CD4-positive, alpha-beta T cell (primary cell): Measurements from ENCODE around the gene MICAL2. TPM values are rescaled to one million over a fixed set of nuclear protein-coding genes. Genes with fewer than 3 reads are reported as not detected.

Experiments used
- ATAC-seq: fragments of 200-7000 bp; cut with Tn5 transposase; one replicate; pipeline ENCODE4 v1.10.0; 2022; ENCODE audit warnings: mild to moderate bottlenecking; ENCODE audit not compliant: poor library complexity
- CTCF ChIA-PET: fragments of 350-600 bp; sonication (Branson Sonifier 250); formaldehyde crosslinking; loops from one replicate; lab custom pipeline; 2021; ENCODE audit warnings: antibody characterized with exemption, inconsistent platforms; lab: Charles Lee
- POLR2A ChIA-PET: fragments of 350-600 bp; sonication (Branson Sonifier 250); formaldehyde crosslinking; loops from one replicate; lab custom pipeline; 2021; ENCODE audit warnings: antibody characterized with exemption, inconsistent platforms; lab: Charles Lee
- DNase-seq, 14 experiments: peaks; one replicate each; pipeline ENCODE4 v3.0.0-alpha.2; 2013 to 2020; ENCODE audit warnings: mixed read lengths in 2 of 14
- H3K27ac ChIP-seq, 2 donors: one replicate each; pipeline versions ENCODE4 v1.5.1 to v1.7.0; 2013; ENCODE audit warnings: low read length in 2 of 2, low read depth in 1 of 2, mild to moderate bottlenecking in 1 of 2
- H3K27me3 ChIP-seq, 2 experiments: 1 replicate in 1 of 2; 2 replicates in 1 of 2; pipeline versions ENCODE4 v1.6.1 to v1.7.0; 2013; ENCODE audit warnings: low read length in 2 of 2, control low read depth in 1 of 2, mild to moderate bottlenecking in 1 of 2, moderate library complexity in 1 of 2; ENCODE audit not compliant: insufficient read depth in 2 of 2, control insufficient read depth in 1 of 2
- H3K36me3 ChIP-seq: one replicate; pipeline ENCODE4 v1.6.1; 2013; ENCODE audit warnings: low read length, control low read depth; ENCODE audit not compliant: insufficient read depth
- H3K4me1 ChIP-seq: one replicate; pipeline ENCODE4 v1.6.1; 2013; ENCODE audit warnings: low read length, control low read depth; ENCODE audit not compliant: insufficient read depth
- H3K4me3 ChIP-seq: one replicate; pipeline ENCODE4 v1.5.1; 2013; ENCODE audit warnings: mild to moderate bottlenecking, low read length, moderate library complexity
- H3K9me3 ChIP-seq, 2 experiments: 1 replicate in 1 of 2; 2 replicates in 1 of 2; pipeline versions ENCODE4 v1.6.1 to v1.7.0; 2013; ENCODE audit warnings: low read length in 2 of 2, mild to moderate bottlenecking in 2 of 2, control low read depth in 1 of 2, moderate library complexity in 1 of 2; ENCODE audit not compliant: control insufficient read depth in 1 of 2, insufficient read depth in 1 of 2
- H3K27ac Mint-ChIP-seq: one replicate; pipeline ENCODE4 v1.8.0; 2020; ENCODE audit warnings: mixed read lengths
- H3K27me3 Mint-ChIP-seq: one replicate; pipeline ENCODE4 v1.8.0; 2021; ENCODE audit warnings: mixed read lengths
- H3K36me3 Mint-ChIP-seq: one replicate; pipeline ENCODE4 v1.8.0; 2021; ENCODE audit warnings: low read depth, mixed read lengths
- H3K4me1 Mint-ChIP-seq: one replicate; pipeline ENCODE4 v1.8.0; 2021; ENCODE audit warnings: low read depth, mixed read lengths
- H3K4me3 Mint-ChIP-seq: one replicate; pipeline ENCODE4 v1.8.0; 2020; ENCODE audit warnings: mild to moderate bottlenecking, mixed read lengths
- H3K9me3 Mint-ChIP-seq: one replicate; pipeline ENCODE4 v1.8.0; 2020; ENCODE audit warnings: mixed read lengths
- intact Hi-C, 2 experiments: fragments of 100-400 bp; cut with DNase I in 1 of 2; cut with micrococcal nuclease in 1 of 2; formaldehyde crosslinking; loops; one replicate each; pipeline versions ENCODE4 v1.15.1 to v1.9.0; 2023 to 2025; cut with DNase I, micrococcal nuclease
- total RNA-seq, 174 experiments: library from RNA in 2 of 174; stranded (reverse) in 2 of 174; gene quantifications; one replicate each; pipeline ENCODE4 v1.2.3 and lab custom pipeline; 2021 to 2026
- TF ChIP-seq, protein P1 (sequence below): fragments of 200-600 bp; IDR thresholded peaks from one replicate; pipeline ENCODE4 v1.8.0; 2022; ENCODE audit warnings: antibody characterized with exemption, mild to moderate bottlenecking

Gene MICAL2
- total RNA-seq, 2 experiments from 2014 or later = 12.8 to 14.1 TPM

DNA sequence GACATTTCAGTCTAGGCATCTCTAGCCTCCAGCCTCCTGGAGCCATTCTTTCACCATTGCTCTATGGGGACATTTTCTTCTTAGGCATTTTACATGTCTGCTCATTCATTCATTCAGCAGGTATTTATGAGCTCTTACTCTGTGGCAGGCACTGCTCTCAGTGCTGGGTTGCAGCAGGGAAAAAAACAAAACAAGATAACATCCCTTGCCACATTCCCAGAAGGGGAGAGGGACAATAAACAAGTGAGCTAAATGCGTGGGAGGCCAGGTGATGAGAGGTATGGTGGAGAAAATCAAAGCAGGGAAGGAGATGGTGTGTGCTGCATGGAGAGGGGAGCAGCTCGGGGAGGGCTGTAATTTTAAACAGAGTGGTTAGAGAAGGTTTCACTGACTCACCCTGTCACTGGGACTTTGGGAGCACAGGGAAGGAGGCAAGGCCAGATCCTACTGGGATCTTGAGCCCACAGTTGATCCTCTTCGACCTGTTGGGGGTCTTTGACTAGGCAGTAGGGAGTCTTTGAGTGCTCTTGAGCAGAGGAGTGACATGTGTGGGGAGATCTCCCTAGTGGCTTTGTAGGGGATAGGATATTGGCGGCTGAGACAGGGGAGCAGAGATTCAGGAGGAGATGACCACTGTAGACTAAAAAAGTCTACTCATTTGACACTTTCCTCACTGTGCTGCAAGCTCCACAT is 17.0 kb downstream of the MICAL2 start:
- H3K27me3 ChIP-seq = no peaks in the 10 kb centered on the region
- no peaks in the 10 kb centered on the region for H3K36me3 Mint-ChIP-seq
- no peak overlapping the region for H3K27ac Mint-ChIP-seq

DNA sequence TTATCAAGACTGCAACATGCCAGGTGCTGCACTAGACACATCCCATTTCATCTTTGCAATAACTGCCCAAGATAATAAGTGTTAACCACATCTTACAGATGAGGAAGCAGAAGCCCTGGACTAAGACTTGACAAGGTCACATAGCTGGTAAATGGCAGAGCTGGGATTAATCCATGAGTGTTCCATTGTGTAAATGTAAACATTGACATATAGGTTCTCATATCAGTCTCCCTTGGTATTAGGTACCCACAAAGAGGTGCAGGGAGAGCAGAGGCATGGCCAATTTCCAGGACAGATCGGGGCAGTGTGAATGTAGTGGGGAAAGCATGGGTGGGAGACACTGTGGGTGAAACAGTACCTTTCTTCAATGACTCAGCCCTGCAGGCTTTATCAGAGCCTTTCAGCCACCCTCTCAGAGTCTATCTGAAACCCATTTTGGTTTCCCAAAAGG is 17.9 kb downstream of the MICAL2 start:
- Histone ChIP-seq H3K4me1 (peaks cover 21% of the 10 kb centered on the region), H3K27me3 (no peaks in the 10 kb centered on the region), H3K4me3 (no peak overlapping the region), H3K9me3 (no peaks in the 10 kb centered on the region), H3K27ac (no peak overlapping the region), H3K36me3 (no peaks in the 10 kb centered on the region)
- ChIA-PET POLR2A (no interaction called here), CTCF (no interaction called here)
- no peak for DNase-seq
- H3K4me1 Mint-ChIP-seq = peaks cover 23% of the 10 kb centered on the region
- ATAC-seq = no peak
- intact Hi-C loops = no loop called here
- no peaks in the 10 kb centered on the region for H3K27me3 Mint-ChIP-seq
- H3K27ac Mint-ChIP-seq = no peak overlapping the region
- H3K36me3 Mint-ChIP-seq = no peaks in the 10 kb centered on the region
- TF ChIP-seq, protein P1, sequence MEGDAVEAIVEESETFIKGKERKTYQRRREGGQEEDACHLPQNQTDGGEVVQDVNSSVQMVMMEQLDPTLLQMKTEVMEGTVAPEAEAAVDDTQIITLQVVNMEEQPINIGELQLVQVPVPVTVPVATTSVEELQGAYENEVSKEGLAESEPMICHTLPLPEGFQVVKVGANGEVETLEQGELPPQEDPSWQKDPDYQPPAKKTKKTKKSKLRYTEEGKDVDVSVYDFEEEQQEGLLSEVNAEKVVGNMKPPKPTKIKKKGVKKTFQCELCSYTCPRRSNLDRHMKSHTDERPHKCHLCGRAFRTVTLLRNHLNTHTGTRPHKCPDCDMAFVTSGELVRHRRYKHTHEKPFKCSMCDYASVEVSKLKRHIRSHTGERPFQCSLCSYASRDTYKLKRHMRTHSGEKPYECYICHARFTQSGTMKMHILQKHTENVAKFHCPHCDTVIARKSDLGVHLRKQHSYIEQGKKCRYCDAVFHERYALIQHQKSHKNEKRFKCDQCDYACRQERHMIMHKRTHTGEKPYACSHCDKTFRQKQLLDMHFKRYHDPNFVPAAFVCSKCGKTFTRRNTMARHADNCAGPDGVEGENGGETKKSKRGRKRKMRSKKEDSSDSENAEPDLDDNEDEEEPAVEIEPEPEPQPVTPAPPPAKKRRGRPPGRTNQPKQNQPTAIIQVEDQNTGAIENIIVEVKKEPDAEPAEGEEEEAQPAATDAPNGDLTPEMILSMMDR = no peak
- H3K9me3 Mint-ChIP-seq = no peaks in the 10 kb centered on the region
- no peak overlapping the region for H3K4me3 Mint-ChIP-seq

More for the DNA sequence above, 17.0 kb downstream of the MICAL2 start:
- H3K4me1 Mint-ChIP-seq = peaks cover 16% of the 10 kb centered on the region
- ChIA-PET POLR2A (no interaction called here), CTCF (no interaction called here)
- DNase-seq = no peak
- H3K9me3 Mint-ChIP-seq = no peaks in the 10 kb centered on the region
- no peak overlapping the region for H3K4me3 Mint-ChIP-seq
- no peaks in the 10 kb centered on the region for H3K27me3 Mint-ChIP-seq
- Histone ChIP-seq H3K9me3 (no peaks in the 10 kb centered on the region), H3K4me3 (no peak overlapping the region), H3K27ac (no peak overlapping the region), H3K36me3 (no peaks in the 10 kb centered on the region), H3K4me1 (peaks cover 18% of the 10 kb centered on the region)
- TF ChIP-seq, protein P1 = no peak
- intact Hi-C loops = no loop called here
- no peak for ATAC-seq

DNA sequence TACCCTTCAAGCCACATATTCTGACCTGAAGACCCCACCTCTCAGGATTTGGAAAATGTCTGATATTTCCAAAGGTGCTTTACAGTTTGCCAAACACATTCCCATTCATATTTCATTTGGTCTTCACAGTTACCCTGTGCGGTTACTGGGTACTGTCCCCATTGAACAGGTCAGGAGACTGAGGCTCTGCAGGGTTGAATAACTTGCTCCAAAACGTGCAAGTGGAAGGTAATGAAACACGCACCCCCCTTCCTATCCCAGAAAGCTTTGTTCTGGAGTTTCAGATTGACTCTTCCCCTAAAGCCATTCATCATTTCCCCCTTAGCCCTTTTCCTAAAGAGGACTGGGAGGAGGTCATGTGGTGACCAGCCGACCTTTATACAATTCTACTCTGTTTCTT is 18.8 kb downstream of the MICAL2 start:
- CTCF ChIA-PET = no interaction called here
- Mint-ChIP-seq H3K36me3 (no peaks in the 10 kb centered on the region), H3K27ac (no peak overlapping the region), H3K4me3 (no peak overlapping the region), H3K4me1 (peaks cover 27% of the 10 kb centered on the region), H3K9me3 (no peaks in the 10 kb centered on the region), H3K27me3 (no peaks in the 10 kb centered on the region)
- no peaks in the 10 kb centered on the region for H3K27me3 ChIP-seq
- H3K27ac ChIP-seq = no peak overlapping the region
- H3K4me3 ChIP-seq = no peak overlapping the region
- TF ChIP-seq, protein P1 = no peak
- H3K4me1 ChIP-seq = peaks cover 28% of the 10 kb centered on the region
- H3K36me3 ChIP-seq = no peaks in the 10 kb centered on the region
- intact Hi-C loops = no loop called here
- DNase-seq (no peak), ATAC-seq (no peak)
- POLR2A ChIA-PET = no interaction called here
- no peaks in the 10 kb centered on the region for H3K9me3 ChIP-seq
